HEK293 (cell line): Measurements from ENCODE around the gene HARBI1.
A peak's percentile ranks its signal among the peaks of the same experiment; 100 is the strongest.

Source experiments
- CTCF ChIA-PET: fragments of 350-600 bp; formaldehyde crosslinking; extraction: SDS; loops from one replicate; lab custom pipeline; 2021; ENCODE audit warnings: antibody characterized with exemption; lab: Yijun Ruan, JAX
- POLR2A ChIA-PET: fragments of 300-600 bp; formaldehyde crosslinking; extraction: SDS; loops from one replicate; lab custom pipeline; 2020; ENCODE audit warnings: antibody characterized with exemption, inconsistent platforms; lab: Yijun Ruan, JAX
- H3K27ac ChIP-seq: fragments of 200-500 bp; sonication (Bioruptor generic); 2 replicates; pipeline ENCODE4 v1.5.1; 2014; ENCODE audit warnings: low read depth, low read length, control low read depth, inconsistent platforms; ENCODE audit errors: extremely low read depth
- H3K36me3 ChIP-seq, 2 experiments: fragments of 200-500 bp in 1 of 2; sonication (Bioruptor generic) in 1 of 2; 1 replicate in 1 of 2; 2 replicates in 1 of 2; pipeline ENCODE4 v1.5.1; 2014 to 2017; ENCODE audit warnings: inconsistent platforms in 2 of 2, low read length in 2 of 2; ENCODE audit not compliant: control insufficient read depth in 2 of 2, insufficient read depth in 1 of 2
- H3K4me1 ChIP-seq: fragments of 200-500 bp; sonication (Bioruptor generic); 2 replicates; pipeline ENCODE4 v1.5.1; 2014; ENCODE audit warnings: mild to moderate bottlenecking, low read length, inconsistent platforms; ENCODE audit not compliant: control insufficient read depth, insufficient read depth
- H3K4me3 ChIP-seq: 2 replicates; pipeline ENCODE4 v1.5.1; 2011; ENCODE audit warnings: low read depth, mild to moderate bottlenecking, control low read depth, low read length, moderate library complexity
- H3K9me3 ChIP-seq: fragments of 200-500 bp; sonication (Bioruptor generic); 2 replicates; pipeline ENCODE4 v1.5.1; 2014; ENCODE audit warnings: low read depth, low read length, inconsistent platforms; ENCODE audit not compliant: control insufficient read depth, insufficient read depth
- GLIS2 ChIP-seq: fragments of 450-650 bp; formaldehyde crosslinking; IDR thresholded peaks from 2 replicates; pipeline ENCODE4 v1.5.1; 2016; ENCODE audit warnings: missing biosample characterization, missing genetic modification characterization
- KLF8 ChIP-seq: fragments of 450-650 bp; formaldehyde crosslinking; IDR thresholded peaks from 2 replicates; pipeline ENCODE4 v1.5.1; 2016; ENCODE audit warnings: missing biosample characterization, missing genetic modification characterization
- MEIS1 ChIP-seq: sonication (generic); formaldehyde crosslinking; IDR thresholded peaks from 2 replicates; pipeline ENCODE4 v1.8.1; 2022; ENCODE audit warnings: missing genetic modification reagents, mild to moderate bottlenecking, borderline replicate concordance
- YY1 ChIP-seq: fragments of 450-650 bp; formaldehyde crosslinking; IDR thresholded peaks from 2 replicates; pipeline ENCODE4 v1.5.1; 2018; ENCODE audit warnings: missing biosample characterization, missing genetic modification characterization
- ZBTB20 ChIP-seq: fragments of 450-650 bp; formaldehyde crosslinking; IDR thresholded peaks from 2 replicates; pipeline ENCODE4 v1.5.1; 2016; ENCODE audit warnings: missing biosample characterization, missing genetic modification characterization
- ZBTB21 ChIP-seq: fragments of 450-650 bp; formaldehyde crosslinking; IDR thresholded peaks from 2 replicates; pipeline ENCODE4 v1.5.1; 2017; ENCODE audit warnings: missing biosample characterization, missing genetic modification characterization
- ZBTB44 ChIP-seq: fragments of 450-650 bp; IDR thresholded peaks from 2 replicates; pipeline ENCODE4 v1.5.1; 2018; ENCODE audit warnings: missing biosample characterization, mild to moderate bottlenecking, missing genetic modification characterization
- ZNF132 ChIP-seq: fragments of 450-650 bp; formaldehyde crosslinking; IDR thresholded peaks from 2 replicates; pipeline ENCODE4 v1.5.1; 2017; ENCODE audit warnings: missing biosample characterization, missing genetic modification characterization, borderline replicate concordance
- ZNF202 ChIP-seq: fragments of 450-650 bp; formaldehyde crosslinking; IDR thresholded peaks from 2 replicates; pipeline ENCODE4 v1.5.1; 2016; ENCODE audit warnings: missing biosample characterization, missing genetic modification characterization, borderline replicate concordance
- ZNF362 ChIP-seq: fragments of 450-650 bp; formaldehyde crosslinking; IDR thresholded peaks from 2 replicates; pipeline ENCODE4 v1.5.1; 2016; ENCODE audit warnings: missing biosample characterization, missing genetic modification characterization
- ZNF426 ChIP-seq: fragments of 450-650 bp; formaldehyde crosslinking; IDR thresholded peaks from 2 replicates; pipeline ENCODE4 v1.5.1; 2017; ENCODE audit warnings: missing biosample characterization, missing genetic modification characterization, mild to moderate bottlenecking, inconsistent platforms, moderate library complexity
- ZNF561 ChIP-seq: fragments of 450-650 bp; IDR thresholded peaks from 2 replicates; pipeline ENCODE4 v1.5.1; 2018; ENCODE audit warnings: missing biosample characterization, missing genetic modification characterization, borderline replicate concordance
- ZNF629 ChIP-seq: fragments of 450-650 bp; formaldehyde crosslinking; IDR thresholded peaks from 2 replicates; pipeline ENCODE4 v1.5.1; 2017; ENCODE audit warnings: missing biosample characterization, missing genetic modification characterization
- ZNF677 ChIP-seq: fragments of 450-650 bp; IDR thresholded peaks from 2 replicates; pipeline ENCODE4 v1.5.0; 2018; ENCODE audit warnings: missing biosample characterization, mild to moderate bottlenecking, missing genetic modification characterization, moderate library complexity
- ZSCAN16 ChIP-seq: fragments of 450-650 bp; formaldehyde crosslinking; IDR thresholded peaks from 2 replicates; pipeline ENCODE4 v1.5.1; 2016; ENCODE audit warnings: missing biosample characterization, missing genetic modification characterization
- ZXDB ChIP-seq: fragments of 450-650 bp; formaldehyde crosslinking; IDR thresholded peaks from 2 replicates; pipeline ENCODE4 v1.5.1; 2016; ENCODE audit warnings: missing biosample characterization, missing genetic modification characterization
- TF ChIP-seq, protein P1 (sequence below): fragments of 450-650 bp; formaldehyde crosslinking; IDR thresholded peaks from 2 replicates; pipeline ENCODE4 v1.5.1; 2016; ENCODE audit warnings: missing biosample characterization, missing genetic modification characterization

HARBI1 gene

DNA sequence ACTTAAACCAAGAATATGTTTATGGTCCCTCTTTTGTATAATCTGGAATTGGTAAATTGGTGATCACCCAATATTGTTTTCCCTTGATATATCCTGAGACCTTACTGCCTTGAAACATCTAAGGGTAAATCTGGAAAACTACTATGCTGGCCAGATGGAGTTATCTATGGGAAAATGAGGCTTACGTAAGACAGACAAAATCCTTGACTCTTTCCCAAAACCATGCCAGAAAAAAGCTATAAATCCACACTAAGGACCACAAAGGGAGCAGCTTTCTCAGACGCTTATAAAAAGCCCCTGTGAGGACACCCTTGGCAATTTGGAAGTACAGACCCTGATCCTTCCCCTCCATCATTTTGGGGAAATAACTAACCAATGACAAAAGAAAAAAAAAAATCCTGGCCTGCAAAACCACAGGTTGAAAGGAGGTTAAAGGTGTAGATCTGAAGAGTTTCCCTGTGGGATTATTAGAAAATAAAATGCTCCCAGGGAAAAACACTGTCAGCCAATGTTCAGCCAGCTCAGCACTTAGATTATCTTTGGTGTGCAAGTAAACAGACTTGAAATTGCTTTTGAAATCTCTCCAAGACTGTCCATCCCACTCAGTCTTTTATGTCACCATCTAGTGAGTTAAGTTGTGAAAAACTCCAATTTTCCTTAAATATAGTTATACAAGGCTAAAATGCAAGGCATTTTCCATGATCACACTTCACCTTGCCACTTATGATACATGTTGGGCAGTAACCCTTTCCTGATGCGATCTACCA is 16.6 kb downstream of the HARBI1 start:
- no peak overlapping the region for H3K27ac ChIP-seq
- H3K9me3 ChIP-seq, result no peaks in the 10 kb centered on the region
- no peak overlapping the region for H3K4me3 ChIP-seq
- ChIA-PET POLR2A (interaction anchor here (0.6 to 1.0 kb wide), 2 partner anchors 10 to 87 kb away, joined by 3 read pairs; no protein-coding TSS in a partner anchor), CTCF (interaction anchor here (0.5 to 0.9 kb wide), 5 partner anchors 9 to 535 kb away, joined by 3 to 4 read pairs (median 4); no protein-coding TSS in a partner anchor)
- no peaks in the 10 kb centered on the region for H3K4me1 ChIP-seq
- no peak for TF ChIP-seq ZBTB21 (tag by site-specific recombination)
- no peak for TF ChIP-seq KLF8 (tag by site-specific recombination)
- TF ChIP-seq ZNF202 (tag by site-specific recombination), result no peak
- TF ChIP-seq ZNF132, result no peak
- no peak for TF ChIP-seq MEIS1
- no peak for TF ChIP-seq ZXDB (tag by site-specific recombination)
- no peak for TF ChIP-seq GLIS2 (tag by site-specific recombination)
- peaks cover 0 to 6% of the 10 kb centered on the region in 2 experiments; a peak in 1 of 3 replicates for H3K36me3 ChIP-seq

GRCh38 chr11:46599340-46600193 is 17.5 kb downstream of the HARBI1 start:
- ChIA-PET CTCF (interaction anchor here (0.7 to 0.9 kb wide), 3 partner anchors 10 to 536 kb away, joined by 3 to 4 read pairs (median 4); no protein-coding TSS in a partner anchor), POLR2A (interaction anchor here (0.6 to 1.0 kb wide), 3 partner anchors 9 to 252 kb away, joined by 3 to 5 read pairs (median 3); no protein-coding TSS in a partner anchor)
- TF ChIP-seq ZNF362 (tag by site-specific recombination) (peak; percentile 61), ZNF677 (tag by site-specific recombination) (no peak)
- no peak overlapping the region for H3K27ac ChIP-seq
- H3K4me1 ChIP-seq, result no peaks in the 10 kb centered on the region
- peaks cover 0 to 6% of the 10 kb centered on the region in 2 experiments; a peak in 1 of 3 replicates for H3K36me3 ChIP-seq
- H3K4me3 ChIP-seq, result no peak overlapping the region
- no peaks in the 10 kb centered on the region for H3K9me3 ChIP-seq

- TF ChIP-seq ZNF561 (tag by site-specific recombination) (no peak), ZBTB20 (tag by site-specific recombination) (no peak), ZNF629 (0 out of 2 replicates have a peak, but pooled peaks have one; percentile 14), ZNF362 (tag by site-specific recombination) (0 out of 2 replicates have a peak, but pooled peaks have one; percentile 34), ZNF426 (no peak), ZBTB44 (tag by site-specific recombination) (no peak), YY1 (tag by site-specific recombination) (no peak), ZSCAN16 (tag by site-specific recombination) (no peak)
- TF ChIP-seq, protein P1, sequence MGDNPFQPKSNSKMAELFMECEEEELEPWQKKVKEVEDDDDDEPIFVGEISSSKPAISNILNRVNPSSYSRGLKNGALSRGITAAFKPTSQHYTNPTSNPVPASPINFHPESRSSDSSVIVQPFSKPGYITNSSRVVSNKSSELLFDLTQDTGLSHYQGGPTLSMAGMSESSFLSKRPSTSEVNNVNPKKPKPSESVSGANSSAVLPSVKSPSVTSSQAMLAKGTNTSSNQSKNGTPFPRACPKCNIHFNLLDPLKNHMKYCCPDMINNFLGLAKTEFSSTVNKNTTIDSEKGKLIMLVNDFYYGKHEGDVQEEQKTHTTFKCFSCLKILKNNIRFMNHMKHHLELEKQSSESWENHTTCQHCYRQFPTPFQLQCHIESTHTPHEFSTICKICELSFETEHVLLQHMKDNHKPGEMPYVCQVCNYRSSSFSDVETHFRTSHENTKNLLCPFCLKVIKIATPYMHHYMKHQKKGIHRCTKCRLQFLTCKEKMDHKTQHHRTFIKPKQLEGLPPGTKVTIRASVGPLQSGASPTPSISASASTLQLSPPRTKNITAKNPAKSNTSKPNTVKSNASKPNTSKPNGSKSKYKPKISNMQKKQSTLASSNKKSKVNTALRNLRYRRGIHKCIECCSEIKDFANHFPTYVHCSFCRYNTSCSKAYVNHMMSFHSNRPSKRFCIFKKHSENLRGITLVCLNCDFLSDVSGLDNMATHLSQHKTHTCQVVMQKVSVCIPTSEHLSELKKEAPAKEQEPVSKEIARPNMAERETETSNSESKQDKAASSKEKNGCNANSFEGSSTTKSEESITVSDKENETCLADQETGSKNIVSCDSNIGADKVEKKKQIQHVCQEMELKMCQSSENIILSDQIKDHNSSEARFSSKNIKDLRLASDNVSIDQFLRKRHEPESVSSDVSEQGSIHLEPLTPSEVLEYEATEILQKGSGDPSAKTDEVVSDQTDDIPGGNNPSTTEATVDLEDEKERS (tag by site-specific recombination), result no peak
- H3K27ac ChIP-seq, result no peak overlapping the region
- no peaks in the 10 kb centered on the region for H3K4me1 ChIP-seq
- ChIA-PET CTCF (no interaction called here), POLR2A (no interaction called here)
- H3K9me3 ChIP-seq, result no peaks in the 10 kb centered on the region
- H3K4me3 ChIP-seq, result no peak overlapping the region
- H3K36me3 ChIP-seq, result no peaks in the 10 kb centered on the region
Measured at GRCh38 chr11:46597609-46598219, 19.3 kb downstream of the HARBI1 start.
